ENCODE measurements around the gene ATG10.
"Not testable (repeated sequence)": the region's sequence is repeated elsewhere in the genome, so short reads cannot be mapped to it uniquely, and the experiment has no call there.

Gene ATG10

GRCh38 chr5:81971712-81972491 lies at the start of gene ATG10:
TSS of gene ATG10 (plus strand) at chr5:81972023. CDS start at chr5:81987571, 15,548 bp downstream.
- DNase-seq = peak; percentile 41

DNA sequence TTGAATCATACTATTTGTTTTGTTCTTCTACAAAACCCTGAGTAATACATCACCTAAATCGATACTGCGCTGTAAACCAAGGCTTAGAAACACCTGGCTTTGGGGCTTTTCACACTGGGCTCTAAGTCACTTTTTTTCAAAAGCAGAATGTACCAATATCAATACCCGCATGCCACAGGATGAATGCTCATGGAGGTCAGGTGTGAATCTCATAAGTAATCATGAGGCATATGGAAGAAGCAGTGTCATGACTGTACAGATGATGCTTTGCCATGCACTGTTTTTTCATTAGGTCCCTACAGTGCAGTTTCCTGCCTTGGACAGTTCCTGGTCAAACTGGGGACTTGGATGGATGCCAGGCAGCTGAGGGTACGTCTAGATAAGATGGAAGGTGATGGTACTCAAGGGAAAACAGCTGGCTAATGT lies 49.0 kb upstream of the ATG10 start:
- no peak for DNase-seq

- no peak for DNase-seq
Observed at GRCh38 chr5:81924442-81924841, 47.4 kb upstream of the ATG10 start.

- no peak for DNase-seq
Observed at GRCh38 chr5:81925009-81925408, 46.8 kb upstream of the ATG10 start.

GRCh38 chr5:81925981-81926380 lies 45.8 kb upstream of the ATG10 start:
- DNase-seq = no peak

DNA sequence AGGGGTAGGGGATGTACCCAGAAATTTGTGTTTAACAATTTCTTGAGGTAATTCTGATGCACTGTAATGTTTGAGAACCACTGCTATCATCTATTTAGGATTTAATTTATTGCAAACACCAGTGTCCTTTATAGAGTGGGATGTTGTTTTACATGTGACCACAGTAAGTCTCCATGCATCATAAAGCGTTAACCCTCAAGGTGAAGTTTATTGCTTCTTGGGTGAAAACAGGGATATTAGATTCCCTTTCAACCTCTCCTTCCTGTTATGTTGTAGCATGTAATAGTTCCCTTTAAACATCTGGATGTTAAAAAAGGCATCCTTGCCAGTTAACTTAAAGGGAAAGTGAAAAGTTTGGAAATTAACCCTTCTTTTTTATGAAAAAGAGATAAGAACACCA lies 35.8 kb upstream of the ATG10 start:
- DNase-seq = no peak

DNA sequence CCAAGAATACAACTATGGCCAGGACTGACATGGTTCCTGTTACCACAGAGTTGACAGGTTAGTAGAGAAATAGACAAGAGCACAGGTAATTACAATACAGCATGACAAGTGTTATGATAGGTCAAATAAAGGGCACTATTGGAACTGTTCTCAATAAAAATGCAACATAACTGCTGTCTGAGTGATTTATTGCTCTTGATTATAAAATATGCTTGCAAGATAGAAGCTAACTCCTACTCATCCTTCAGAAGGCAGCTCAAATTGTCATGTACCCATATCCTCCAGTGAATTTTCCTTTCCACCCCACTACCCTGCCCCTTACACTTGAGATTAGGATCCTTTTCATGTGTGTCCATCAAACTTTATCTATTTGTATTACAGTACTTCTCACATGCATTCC lies 35.1 kb upstream of the ATG10 start:
- DNase-seq = no peak

DNA sequence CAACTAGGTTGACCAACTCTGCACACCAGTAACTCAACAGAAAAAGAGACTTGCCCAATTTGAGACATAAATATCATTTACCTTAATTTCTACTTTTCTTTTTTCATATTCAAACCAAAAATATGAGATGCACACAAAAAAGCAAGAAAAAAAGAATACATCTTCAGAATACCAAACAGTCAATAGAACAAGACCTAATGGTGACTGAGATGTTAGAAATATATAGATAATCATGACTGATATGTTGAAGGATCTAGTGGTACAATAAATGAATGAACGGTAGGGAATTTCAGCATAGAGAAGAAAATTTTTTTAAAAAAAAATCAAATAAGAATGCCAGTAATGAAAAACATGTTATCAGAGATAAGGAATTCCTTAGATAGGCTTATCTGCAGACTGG lies 29.1 kb upstream of the ATG10 start:
- no peak for DNase-seq

DNA sequence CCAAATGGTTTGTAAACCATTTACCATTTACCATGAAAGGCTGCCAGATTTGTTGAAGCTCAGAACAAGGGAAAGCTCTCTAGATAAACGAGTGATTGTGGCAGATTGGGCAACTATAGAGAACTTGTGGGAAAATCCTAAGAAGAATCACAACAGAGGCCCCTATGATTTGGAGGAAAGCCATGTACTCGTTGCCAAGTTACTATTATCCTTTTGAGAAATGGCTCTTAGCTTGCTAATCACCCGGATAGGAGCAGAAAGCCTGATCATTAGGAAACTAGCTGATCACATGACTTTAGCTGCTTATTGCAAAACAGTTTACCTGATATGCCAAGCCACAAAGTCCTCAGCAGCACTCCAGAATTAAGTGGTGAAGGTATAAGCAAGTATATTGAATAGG lies 23.5 kb upstream of the ATG10 start:
- no peak for DNase-seq

- DNase-seq = no peak
Observed at GRCh38 chr5:81949462-81949861, 22.4 kb upstream of the ATG10 start.

GRCh38 chr5:81950996-81951395 lies 20.8 kb upstream of the ATG10 start:
- no peak for DNase-seq

- DNase-seq = not testable (repeated sequence)
Observed at GRCh38 chr5:81954796-81955195, 17.0 kb upstream of the ATG10 start.

GRCh38 chr5:81958129-81958528 lies 13.7 kb upstream of the ATG10 start:
- not testable (repeated sequence) for DNase-seq

GRCh38 chr5:81961651-81962440 lies 10.0 kb upstream of the ATG10 start:
- DNase-seq = no peak

DNA sequence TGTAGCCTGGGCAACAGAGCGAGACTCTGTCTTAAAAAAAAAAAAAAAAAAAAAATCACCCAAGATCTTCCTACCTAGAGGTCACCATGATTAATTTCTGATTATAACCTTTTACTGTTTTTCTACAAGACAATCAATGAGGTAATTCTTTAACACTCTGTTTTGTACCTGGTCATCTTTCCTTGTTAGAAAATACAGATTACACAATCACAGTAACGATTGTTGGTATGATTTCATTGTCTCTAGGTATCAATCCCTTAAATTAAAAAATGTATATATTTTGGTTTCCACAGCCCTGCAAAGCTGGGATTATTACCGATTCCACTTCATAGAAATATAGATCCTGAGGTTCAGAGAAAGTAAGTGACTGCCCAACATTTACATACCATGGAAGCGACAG lies 8.3 kb upstream of the ATG10 start:
- no peak for DNase-seq

DNA sequence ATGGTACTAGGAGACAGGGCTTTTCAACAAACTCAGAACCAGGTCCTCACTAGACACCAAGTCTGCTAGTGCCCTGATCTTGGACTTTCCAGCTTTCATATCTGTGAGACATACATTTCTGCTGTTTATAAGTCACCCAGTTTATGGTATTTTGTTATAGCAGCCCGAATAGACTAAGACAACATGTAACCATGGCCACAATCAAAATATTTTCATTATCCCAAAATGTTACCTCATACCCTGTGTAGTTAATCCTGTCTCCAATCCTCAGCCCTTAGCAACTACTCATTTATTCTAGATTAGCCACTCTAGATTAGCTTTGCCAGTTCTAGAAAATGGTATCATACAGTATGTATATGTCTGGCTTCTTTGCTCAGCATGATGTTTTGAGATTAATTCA lies 6.3 kb upstream of the ATG10 start:
- DNase-seq = no peak

GRCh38 chr5:81969226-81969625 lies 2.6 kb upstream of the ATG10 start:
- no peak for DNase-seq

DNA sequence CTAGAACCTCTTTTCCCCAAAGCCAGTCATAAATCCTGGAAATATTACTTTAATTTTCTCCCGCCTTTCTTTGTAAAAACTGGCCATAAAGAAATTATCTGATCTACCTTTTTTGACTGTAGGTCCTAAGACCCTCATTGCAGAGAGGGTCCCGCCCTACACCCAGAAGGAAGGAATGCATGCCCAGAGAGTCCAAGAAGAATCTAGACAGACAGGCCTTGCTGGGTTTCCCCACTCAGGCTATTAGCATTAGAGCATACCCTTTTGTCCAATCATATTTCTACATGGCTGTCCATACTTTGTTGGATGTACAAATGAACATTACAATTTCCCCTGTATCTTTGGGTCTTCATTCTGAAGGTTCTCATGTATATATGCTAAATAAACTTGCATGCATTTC lies 1.9 kb upstream of the ATG10 start:
- DNase-seq = no peak

GRCh38 chr5:81971111-81971711 lies 612 bp upstream of the ATG10 start:
- DNase-seq = no peak

DNA sequence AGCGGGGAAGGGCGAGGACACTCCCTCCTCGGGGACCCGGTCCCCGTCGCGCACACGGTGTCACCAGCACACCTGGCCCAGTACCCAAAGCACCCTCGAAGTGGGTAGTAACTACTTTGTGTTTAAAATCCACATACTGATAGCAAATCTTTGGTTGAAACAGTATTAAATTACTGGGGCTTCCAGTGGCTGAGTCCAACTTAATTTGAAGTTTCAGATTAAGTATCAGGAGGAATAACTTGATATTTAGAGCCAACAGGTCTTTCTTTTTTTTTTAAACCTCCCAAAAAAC lies 615 bp downstream of the ATG10 start:
- no peak for DNase-seq

DNA sequence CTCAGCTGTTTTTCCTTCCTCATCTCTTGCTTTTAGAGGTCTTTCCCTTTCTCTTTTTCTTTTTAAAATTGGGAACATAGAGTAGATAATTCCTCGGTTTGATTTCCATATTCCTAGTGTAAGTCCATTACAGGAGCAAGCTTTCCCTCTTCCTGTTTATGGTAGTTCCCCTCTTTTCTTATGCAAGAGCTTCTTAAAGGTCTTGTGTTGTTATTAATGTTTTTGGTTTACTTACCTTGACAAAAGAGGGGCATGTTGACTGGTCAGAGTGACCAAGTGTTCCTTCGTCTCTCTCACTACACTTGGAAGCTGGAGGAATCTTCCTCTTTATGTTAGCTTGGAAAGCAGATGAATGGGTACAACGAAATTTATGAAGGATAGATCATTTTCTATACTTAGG lies 8.3 kb downstream of the ATG10 start:
- no peak for DNase-seq

DNA sequence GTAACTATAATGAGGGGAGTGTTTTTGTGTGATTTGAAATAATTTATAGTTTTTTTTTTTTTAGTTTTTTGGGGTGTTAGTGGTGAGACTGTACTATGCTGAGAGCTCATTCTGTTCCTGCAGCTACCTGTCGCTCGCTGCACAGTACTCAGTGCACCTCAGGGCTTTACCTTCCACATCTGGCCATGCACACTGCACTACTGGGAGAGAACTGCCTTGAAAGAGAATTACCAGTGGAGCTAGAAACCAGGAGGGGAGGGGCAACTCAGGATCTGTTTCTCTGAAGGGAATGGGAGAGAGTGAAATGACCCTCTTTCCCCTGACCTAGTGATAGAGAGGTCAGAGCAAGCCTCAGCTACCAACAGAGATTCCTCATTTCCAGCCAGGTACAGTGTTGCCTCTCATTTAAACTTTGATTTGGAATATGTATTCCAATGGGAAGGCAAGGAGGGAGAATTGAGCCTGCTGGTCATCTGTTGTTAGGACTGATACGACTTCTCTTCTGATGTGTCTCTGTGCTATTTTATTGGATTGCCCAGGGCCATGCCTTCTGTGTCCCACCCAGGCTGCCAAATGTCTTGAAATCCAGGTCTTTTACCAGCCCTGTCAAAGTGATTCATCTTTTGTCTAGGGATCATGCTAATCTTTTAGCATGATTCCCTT lies 8.9 kb downstream of the ATG10 start:
- no peak for DNase-seq

GRCh38 chr5:81982172-81982685 lies 10.4 kb downstream of the ATG10 start:
- not testable (repeated sequence) for DNase-seq
